Measurements from ENCODE around the gene KLF5. TPM values are rescaled to one million over a fixed set of nuclear protein-coding genes. Genes with fewer than 3 reads are reported as not detected.

KLF5 gene
- total and polyA plus RNA-seq, 10 of the 15 experiments (the other 5 are each of a cell fraction or from before 2014, with no cell fraction given), result 0.43 to 5.2 (median 1.0) TPM

- H3K4me3 ChIP-seq, result peak overlapping the region; percentile 66; the same call in 1 of the 2 replicates
- H3K27me3 ChIP-seq (replicated peaks in 1 of 2; ENCODE audit: control insufficient read depth in 2 of 2, insufficient read depth in 2 of 2, low read length in 1 of 2), result peaks cover 0 to 4% of the 10 kb centered on the region in 2 experiments; a peak in 2 of 4 replicates
- DNase-seq (ENCODE audit: low read depth, low spot score), result no peak
- intact Hi-C loops (cut with micrococcal nuclease; ENCODE audit: unreplicated experiment) (no loop called here), in situ Hi-C loops (cut with MboI) (no loop called here)
- ChIA-PET SMC1A (ENCODE audit: uncharacterized antibody, unreplicated experiment) (interaction anchor here (1.0 kb wide), 1 partner anchor 22 kb away, joined by 3 read pairs; no protein-coding TSS in a partner anchor), POLR2A (no interaction called here), CTCF (interaction anchor here (1.0 kb wide), 1 partner anchor 24 kb away, joined by 4 read pairs; no protein-coding TSS in a partner anchor), RAD21 (ENCODE audit: unreplicated experiment) (interaction anchor here (1.4 kb wide), 1 partner anchor 218 kb away, joined by 3 read pairs; no protein-coding TSS in a partner anchor)
- no peak for TF ChIP-seq SREBF1 (IDR thresholded peaks at IDR 0.05; ENCODE audit: low read length)
- no peak for ATAC-seq
- no peak overlapping the region for H3K27ac ChIP-seq (ENCODE audit: control insufficient read depth, insufficient read depth)
- WGBS (ENCODE audit: insufficient coverage, insufficient replicate concordance, low lambda C conversion rate, missing lambda C conversion rate), result 2% methylated on average over 6 of the region's 6 CpGs
- no peaks in the 10 kb centered on the region for H4K20me1 ChIP-seq (ENCODE audit: control insufficient read depth, insufficient read depth)
- BruUV-seq (replicated peaks), result no TSS peak
- no peaks in the 10 kb centered on the region for H3K79me2 ChIP-seq (ENCODE audit: control insufficient read depth, insufficient read depth, low read length)
- H3K9me3 ChIP-seq (replicated peaks; ENCODE audit: control insufficient read depth, insufficient read depth, low read length), result no peaks in the 10 kb centered on the region
- H3K36me3 ChIP-seq (ENCODE audit: control insufficient read depth in 2 of 2, insufficient read depth in 2 of 2, low read length in 1 of 2), result no peaks in the 10 kb centered on the region
- peak overlapping the region; percentile 95 for H3K4me2 ChIP-seq (ENCODE audit: control insufficient read depth, insufficient read depth)
- no peak for FAIRE-seq
- peaks cover 3% of the 10 kb centered on the region; the same call in 1 of the 2 replicates for H3K4me1 ChIP-seq (ENCODE audit: control insufficient read depth, insufficient read depth, low read length)
- H2AFZ ChIP-seq (ENCODE audit: control insufficient read depth, low read depth, low read length), result no peak overlapping the region
- no peak overlapping the region for H3K9ac ChIP-seq (ENCODE audit: control insufficient read depth, insufficient read depth, low read length)
Measured at GRCh38 chr13:73058064-73058313, 816 bp upstream of the KLF5 start.

GRCh38 chr13:73058432-73058735 lies 421 bp upstream of the KLF5 start:
- DNase-seq (ENCODE audit: low read depth, low spot score), result no peak
- H3K9me3 ChIP-seq (replicated peaks; ENCODE audit: control insufficient read depth, insufficient read depth, low read length), result no peaks in the 10 kb centered on the region
- no peak for FAIRE-seq
- no peaks in the 10 kb centered on the region for H3K36me3 ChIP-seq (ENCODE audit: control insufficient read depth in 2 of 2, insufficient read depth in 2 of 2, low read length in 1 of 2)
- ChIA-PET RAD21 (ENCODE audit: unreplicated experiment) (interaction anchor here (1.4 kb wide), 1 partner anchor 218 kb away, joined by 3 read pairs; no protein-coding TSS in a partner anchor), POLR2A (no interaction called here), SMC1A (ENCODE audit: uncharacterized antibody, unreplicated experiment) (interaction anchor here (1.0 kb wide), 1 partner anchor 23 kb away, joined by 3 read pairs; no protein-coding TSS in a partner anchor), CTCF (interaction anchor here (0.7 to 1.0 kb wide), 2 partner anchors 24 to 770 kb away, joined by 4 to 6 read pairs; no protein-coding TSS in a partner anchor)
- H3K4me2 ChIP-seq (ENCODE audit: control insufficient read depth, insufficient read depth), result peak overlapping the region; percentile 95
- H3K27me3 ChIP-seq (replicated peaks in 1 of 2; ENCODE audit: control insufficient read depth in 2 of 2, insufficient read depth in 2 of 2, low read length in 1 of 2), result peaks cover 0 to 4% of the 10 kb centered on the region in 2 experiments; a peak in 2 of 4 replicates
- peak overlapping the region; percentile 33; the same call in 1 of the 2 replicates for H3K9ac ChIP-seq (ENCODE audit: control insufficient read depth, insufficient read depth, low read length)
- WGBS (ENCODE audit: insufficient coverage, insufficient replicate concordance, low lambda C conversion rate, missing lambda C conversion rate), result 5% methylated on average over 7 of the region's 8 CpGs
- H3K4me3 ChIP-seq, result peak overlapping the region; percentile 66
- H3K79me2 ChIP-seq (ENCODE audit: control insufficient read depth, insufficient read depth, low read length), result no peaks in the 10 kb centered on the region
- in situ Hi-C loops (cut with MboI), result no loop called here
- H3K4me1 ChIP-seq (ENCODE audit: control insufficient read depth, insufficient read depth, low read length), result peaks cover 3% of the 10 kb centered on the region; the same call in 1 of the 2 replicates
- peak; percentile 29 for ATAC-seq
- TF ChIP-seq SKIL (IDR thresholded peaks at IDR 0.05; ENCODE audit: low read depth, poor library complexity, severe bottlenecking) (no peak), ZBTB40 (IDR thresholded peaks at IDR 0.05; ENCODE audit: borderline replicate concordance) (peak; percentile 10; the same call in 1 of the 2 replicates), RELB (IDR thresholded peaks at IDR 0.05; ENCODE audit: low read depth) (0 out of 2 replicates have a peak, but pooled peaks have one; percentile 23), BMI1 (IDR thresholded peaks at IDR 0.05; ENCODE audit: borderline replicate concordance) (peak; percentile 37), POLR2AphosphoS5 (IDR thresholded peaks at IDR 0.05; ENCODE audit: low read length) (no peak)
- H3K27ac ChIP-seq (ENCODE audit: control insufficient read depth, insufficient read depth), result no peak overlapping the region
- peak overlapping the region; percentile 87 for H2AFZ ChIP-seq (ENCODE audit: control insufficient read depth, low read depth, low read length)
- BruUV-seq (replicated peaks), result no TSS peak
- H4K20me1 ChIP-seq (ENCODE audit: control insufficient read depth, insufficient read depth), result no peaks in the 10 kb centered on the region
- intact Hi-C loops (cut with micrococcal nuclease; ENCODE audit: unreplicated experiment), result no loop called here

Data from GM12878 (cell line).